ENCODE data around the gene RBM12. TPM values are rescaled to one million over a fixed set of nuclear protein-coding genes. Genes with fewer than 3 reads are reported as not detected.

Gene RBM12
- total and polyA plus RNA-seq, 2 experiments from 2014 or later, result 29.1 to 43.3 TPM

DNA sequence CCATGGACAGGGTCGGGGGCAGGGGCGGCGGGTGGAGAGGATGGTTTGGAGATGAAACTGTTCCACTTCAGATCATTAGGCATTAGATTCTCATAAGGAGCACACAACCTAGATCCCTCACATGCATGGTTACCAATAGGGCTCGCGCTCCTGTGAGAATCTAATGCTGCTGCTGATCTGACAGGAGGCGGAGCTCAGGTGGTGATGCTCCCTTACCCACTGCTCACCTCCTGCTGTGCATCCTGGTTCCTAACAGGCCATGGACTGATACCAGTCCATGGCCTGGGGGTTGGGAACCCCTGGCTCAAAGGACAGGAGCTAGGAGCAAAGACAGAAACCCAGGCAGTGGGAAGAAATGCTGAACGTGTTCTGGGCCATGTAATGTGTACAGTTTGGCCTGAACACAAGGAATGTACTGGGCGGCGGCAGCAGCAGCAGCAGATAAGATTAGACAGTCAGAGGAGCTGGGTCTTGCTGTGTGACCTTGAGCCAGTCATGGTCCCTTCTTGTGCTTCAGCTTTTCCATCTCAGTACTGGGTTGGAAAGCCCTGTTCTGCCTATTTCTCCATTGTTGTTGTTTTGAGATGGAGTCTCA lies 53.8 kb downstream of the RBM12 start:
- TF ChIP-seq, protein P1, sequence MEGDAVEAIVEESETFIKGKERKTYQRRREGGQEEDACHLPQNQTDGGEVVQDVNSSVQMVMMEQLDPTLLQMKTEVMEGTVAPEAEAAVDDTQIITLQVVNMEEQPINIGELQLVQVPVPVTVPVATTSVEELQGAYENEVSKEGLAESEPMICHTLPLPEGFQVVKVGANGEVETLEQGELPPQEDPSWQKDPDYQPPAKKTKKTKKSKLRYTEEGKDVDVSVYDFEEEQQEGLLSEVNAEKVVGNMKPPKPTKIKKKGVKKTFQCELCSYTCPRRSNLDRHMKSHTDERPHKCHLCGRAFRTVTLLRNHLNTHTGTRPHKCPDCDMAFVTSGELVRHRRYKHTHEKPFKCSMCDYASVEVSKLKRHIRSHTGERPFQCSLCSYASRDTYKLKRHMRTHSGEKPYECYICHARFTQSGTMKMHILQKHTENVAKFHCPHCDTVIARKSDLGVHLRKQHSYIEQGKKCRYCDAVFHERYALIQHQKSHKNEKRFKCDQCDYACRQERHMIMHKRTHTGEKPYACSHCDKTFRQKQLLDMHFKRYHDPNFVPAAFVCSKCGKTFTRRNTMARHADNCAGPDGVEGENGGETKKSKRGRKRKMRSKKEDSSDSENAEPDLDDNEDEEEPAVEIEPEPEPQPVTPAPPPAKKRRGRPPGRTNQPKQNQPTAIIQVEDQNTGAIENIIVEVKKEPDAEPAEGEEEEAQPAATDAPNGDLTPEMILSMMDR (IDR thresholded peaks at IDR 0.05; ENCODE audit: low read depth, low read length), result no peak
- Histone ChIP-seq H3K36me3 (no peaks in the 10 kb centered on the region), H3K27ac (no peak overlapping the region), H3K9me3 (ENCODE audit: low read depth) (no peaks in the 10 kb centered on the region), H3K4me1 (ENCODE audit: low read depth) (no peaks in the 10 kb centered on the region), H3K4me3 (no peak overlapping the region), H3K27me3 (no peaks in the 10 kb centered on the region)
- DNase-seq (ENCODE audit: low read depth in 1 of 2, low spot score in 1 of 2), result peak in 1 of 2 donors; percentile 46

DNA sequence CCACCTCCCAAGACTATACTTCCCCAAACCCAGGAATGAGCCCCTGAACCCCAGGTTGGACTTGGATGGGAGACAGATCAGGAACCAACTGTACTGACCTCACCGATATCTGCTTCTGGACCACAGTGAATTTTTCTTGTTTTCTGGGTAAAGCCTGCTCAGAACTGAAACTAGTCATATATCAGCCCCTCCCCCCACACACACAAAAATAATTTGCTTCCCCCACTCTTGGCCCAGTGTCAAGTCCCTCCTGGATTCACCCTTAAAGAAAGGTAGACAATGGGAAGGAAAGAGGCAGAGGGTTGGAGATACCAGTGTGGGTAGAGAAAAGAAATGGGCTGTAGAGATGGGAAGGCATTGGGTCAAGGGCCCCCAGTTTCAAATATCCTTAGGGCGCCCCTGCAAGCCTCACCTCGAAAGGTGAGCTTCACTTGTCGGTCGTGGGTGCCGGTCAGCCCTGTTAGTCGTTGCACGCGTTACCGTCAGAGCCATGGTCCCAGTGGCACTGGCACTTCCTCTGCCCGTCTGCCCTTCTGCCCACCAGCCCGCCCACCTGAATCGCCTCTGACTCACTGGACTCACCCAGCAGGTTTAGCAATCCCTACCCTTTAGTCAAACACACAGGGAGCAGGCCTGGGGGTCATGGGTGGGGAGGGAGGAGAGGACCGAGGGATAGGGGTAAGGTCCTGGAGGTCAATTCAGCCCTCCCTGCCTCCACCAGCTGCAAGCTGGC lies 57.5 kb downstream of the RBM12 start:
- Histone ChIP-seq H3K36me3 (no peaks in the 10 kb centered on the region), H3K4me3 (no peak overlapping the region), H3K27ac (no peak overlapping the region), H3K4me1 (ENCODE audit: low read depth) (no peaks in the 10 kb centered on the region), H3K27me3 (peaks cover 14% of the 10 kb centered on the region), H3K9me3 (ENCODE audit: low read depth) (no peaks in the 10 kb centered on the region)
- no peak for DNase-seq (ENCODE audit: low read depth in 1 of 2, low spot score in 1 of 2)
- TF ChIP-seq, protein P1 (IDR thresholded peaks at IDR 0.05; ENCODE audit: low read depth, low read length), result no peak

DNA sequence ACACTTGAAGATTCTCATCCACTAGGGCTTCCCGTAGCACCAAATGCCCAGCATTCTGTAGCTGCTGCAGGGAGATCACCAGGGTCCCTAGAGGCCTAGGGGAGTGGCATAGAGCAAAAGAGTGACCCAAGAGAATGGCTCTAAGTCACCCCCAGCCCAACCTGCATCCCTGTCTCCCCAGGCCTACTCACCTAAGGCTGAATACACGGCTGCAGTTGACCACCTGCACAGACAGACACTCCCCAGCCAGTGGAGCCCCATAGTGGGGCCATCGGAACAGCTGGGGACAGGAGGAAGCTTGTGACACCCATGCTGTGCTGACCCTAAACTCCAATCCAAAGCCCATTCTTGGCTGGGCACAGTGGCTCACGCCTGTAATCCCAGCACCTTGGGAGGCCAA lies 58.6 kb downstream of the RBM12 start:
- peaks cover 25% of the 10 kb centered on the region for H3K27me3 ChIP-seq
- no peak overlapping the region for H3K27ac ChIP-seq
- TF ChIP-seq, protein P1 (IDR thresholded peaks at IDR 0.05; ENCODE audit: low read depth, low read length), result no peak
- no peak for DNase-seq (ENCODE audit: low read depth in 1 of 2, low spot score in 1 of 2)
- no peaks in the 10 kb centered on the region for H3K4me1 ChIP-seq (ENCODE audit: low read depth)
- H3K9me3 ChIP-seq (ENCODE audit: low read depth), result no peaks in the 10 kb centered on the region
- no peaks in the 10 kb centered on the region for H3K36me3 ChIP-seq
- H3K4me3 ChIP-seq, result no peak overlapping the region

DNA sequence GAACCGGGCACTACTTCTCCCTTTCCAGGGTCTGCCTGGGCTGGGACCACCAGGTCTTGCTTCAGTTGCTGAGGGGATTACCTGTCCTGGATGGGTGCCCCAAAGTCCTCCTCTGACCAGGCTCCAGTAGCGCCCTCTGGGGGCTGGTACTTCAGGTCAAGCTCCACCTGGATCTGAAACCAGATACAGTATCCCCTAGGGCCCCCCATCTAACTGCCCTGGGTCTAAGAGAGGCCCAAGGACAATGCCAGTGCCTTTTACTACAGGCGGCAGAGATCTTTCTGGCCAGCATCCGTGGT lies 60.3 kb downstream of the RBM12 start:
- TF ChIP-seq, protein P1 (IDR thresholded peaks at IDR 0.05; ENCODE audit: low read depth, low read length), result peak; percentile 36
- Histone ChIP-seq H3K4me1 (ENCODE audit: low read depth) (no peaks in the 10 kb centered on the region), H3K36me3 (no peaks in the 10 kb centered on the region), H3K27ac (no peak overlapping the region), H3K4me3 (no peak overlapping the region), H3K9me3 (ENCODE audit: low read depth) (no peaks in the 10 kb centered on the region), H3K27me3 (peaks cover 41% of the 10 kb centered on the region)
- peak in 1 of 2 donors; percentile 20 for DNase-seq (ENCODE audit: low read depth in 1 of 2, low spot score in 1 of 2)

DNA sequence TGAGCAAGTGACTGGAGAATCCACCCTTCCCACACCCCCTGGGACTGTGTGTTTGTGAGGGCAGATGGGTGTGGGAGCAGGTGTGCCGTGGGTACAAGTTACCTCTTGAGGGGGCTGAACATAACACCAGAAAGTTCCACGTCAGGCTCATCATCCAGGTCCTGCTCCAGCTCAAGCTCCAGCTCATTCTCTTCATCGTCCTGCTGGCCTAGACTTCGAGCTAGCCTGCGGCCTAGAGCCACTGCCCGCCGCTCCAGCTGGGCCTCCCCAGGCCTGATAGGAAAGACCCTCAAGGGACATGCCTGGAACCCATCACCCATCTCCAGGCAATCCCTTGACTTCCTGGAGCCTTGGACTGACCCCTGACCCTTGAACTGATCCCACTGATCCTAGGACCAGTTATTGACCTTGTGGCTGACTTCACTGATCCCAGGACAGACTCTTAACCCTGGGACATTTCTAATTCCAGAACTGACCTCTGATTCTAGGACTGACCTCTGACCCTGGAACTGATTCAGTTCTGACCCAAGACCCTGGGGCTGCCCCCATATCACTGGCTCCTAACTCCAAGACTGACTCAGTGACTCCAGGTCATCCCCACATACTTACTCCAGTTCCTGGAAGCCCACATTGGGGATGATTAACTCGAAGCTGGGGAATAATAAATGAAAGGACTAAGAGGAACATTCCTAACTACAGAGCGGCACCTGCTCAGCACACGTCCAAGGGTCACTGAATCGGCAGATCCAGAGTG lies 60.8 kb downstream of the RBM12 start:
- H3K36me3 ChIP-seq, result no peaks in the 10 kb centered on the region
- no peaks in the 10 kb centered on the region for H3K4me1 ChIP-seq (ENCODE audit: low read depth)
- TF ChIP-seq, protein P1 (IDR thresholded peaks at IDR 0.05; ENCODE audit: low read depth, low read length), result no peak
- no peak overlapping the region for H3K27ac ChIP-seq
- no peak for DNase-seq (ENCODE audit: low read depth in 1 of 2, low spot score in 1 of 2)
- peaks cover 41% of the 10 kb centered on the region for H3K27me3 ChIP-seq
- H3K4me3 ChIP-seq, result no peak overlapping the region
- no peaks in the 10 kb centered on the region for H3K9me3 ChIP-seq (ENCODE audit: low read depth)

Measured in cardiac muscle cell (in vitro differentiated cells and primary cell).